K562 (cell line): Measurements from ENCODE around the gene YARS1. TPM values are rescaled to one million over a fixed set of nuclear protein-coding genes. Genes with fewer than 3 reads are reported as not detected.

Experiments
- ATF4 ChIP-seq: fragments of 450-650 bp; formaldehyde crosslinking; IDR thresholded peaks from 2 replicates; pipeline ENCODE4 v1.4.0; 2022; ENCODE audit warnings: mild to moderate bottlenecking, moderate library complexity
- BRF2 ChIP-seq: IDR thresholded peaks from 3 replicates; pipeline ENCODE4 v1.6.1; 2011; ENCODE audit warnings: borderline replicate concordance, mild to moderate bottlenecking; ENCODE audit not compliant: insufficient read length, insufficient read depth
- CREB1 ChIP-seq, 2 experiments: sonication (generic) in 1 of 2; formaldehyde crosslinking in 1 of 2; IDR thresholded peaks; 2 replicates each; pipeline versions ENCODE4 v1.6.1 to v1.8.0; 2012 to 2022; ENCODE audit warnings: inconsistent platforms in 1 of 2, mild to moderate bottlenecking in 1 of 2, missing genetic modification reagents in 1 of 2, moderate library complexity in 1 of 2
- DPF2 ChIP-seq: fragments of 450-650 bp; IDR thresholded peaks from 2 replicates; pipeline ENCODE4 v1.6.1; 2016
- HDGF ChIP-seq: fragments of 450-650 bp; IDR thresholded peaks from 2 replicates; pipeline ENCODE4 v1.6.1; 2016
- KDM1A ChIP-seq, 2 experiments: fragments of 450-650 bp; IDR thresholded peaks; 2 replicates each; pipeline ENCODE4 v1.6.1; 2016; ENCODE audit warnings: mild to moderate bottlenecking in 2 of 2
- MTA1 ChIP-seq: fragments of 450-650 bp; IDR thresholded peaks from 2 replicates; pipeline ENCODE4 v1.6.1; 2017; ENCODE audit warnings: borderline replicate concordance
- TFE3 ChIP-seq: fragments of 450-650 bp; formaldehyde crosslinking; IDR thresholded peaks from 2 replicates; pipeline ENCODE4 v1.4.0; 2020; ENCODE audit warnings: mild to moderate bottlenecking, mixed read lengths
- ZBTB40 ChIP-seq, 2 experiments: fragments of 450-650 bp in 1 of 2; sonication (generic) in 1 of 2; formaldehyde crosslinking in 1 of 2; IDR thresholded peaks; 2 replicates each; pipeline versions ENCODE4 v1.7.1 to v1.9.0; 2016 to 2022; ENCODE audit warnings: inconsistent platforms in 1 of 2, mild to moderate bottlenecking in 1 of 2, missing genetic modification reagents in 1 of 2
- ZNF174 ChIP-seq: fragments of 250-450 bp; sonication (Bioruptor Pico); IDR thresholded peaks from 2 replicates; pipeline ENCODE4 v1.4.0; 2020; ENCODE audit warnings: mild to moderate bottlenecking
- polyA plus RNA-seq, 8 experiments: library from polyadenylated mRNA; depleted of rRNA in 4 of 8; stranded (reverse) in 5 of 8; unstranded in 3 of 8; fragments of >200 nt; fragmentation: Nextera tagmentation in 2 of 8; fragmentation: Illumina TruSeq in 1 of 8; extraction: Ambion mirVana in 2 of 8; extraction: Trizol in 1 of 8; gene quantifications; 2 replicates each; pipeline versions ENCODE4 v1.2.1 to v1.2.3, GENCODE V29; 2011 to 2014; ENCODE audit warnings: inconsistent platforms in 1 of 8, missing spikeins in 1 of 8
- total RNA-seq, 7 experiments: library from RNA; depleted of rRNA in 6 of 7; stranded (reverse); fragments of >200 nt in 6 of 7; fragmentation: Illumina TruSeq in 2 of 7; extraction: Trizol in 2 of 7; gene quantifications; 2 replicates each; pipeline versions ENCODE4 v1.2.1 to v1.2.3, GENCODE V29; 2011 to 2021; ENCODE audit warnings: low replicate concordance in 1 of 7

The YARS1 gene
- total and polyA plus RNA-seq, 9 of the 15 experiments (the other 6 are each of a cell fraction or from before 2014, with no cell fraction given) = 66.2 to 336 (median 201) TPM

GRCh38 chr1:32813941-32814739 lies 3.0 kb downstream of the YARS1 start (continued):
- no peak for TF ChIP-seq ZNF174 (CRISPR knock-in tag)
- TF ChIP-seq KDM1A (IDR thresholded peaks at IDR 0.05) = peak in 1 of 2 experiments; percentile 42; a peak in 1 of 4 replicates
- 0 out of 2 replicates have a peak, but pooled peaks have one; percentile 83 for TF ChIP-seq HDGF
- no peak for TF ChIP-seq BRF2
- no peak for TF ChIP-seq CREB1 (IDR thresholded peaks at IDR 0.05)
- no peak for TF ChIP-seq CREB1 (CRISPR knock-in tag; IDR thresholded peaks at IDR 0.05)
- peak; percentile 65; the same call in 1 of the 2 replicates for TF ChIP-seq MTA1
- TF ChIP-seq DPF2 = peak; percentile 87
- peak; percentile 70 for TF ChIP-seq ZBTB40 (IDR thresholded peaks at IDR 0.05)
- TF ChIP-seq ZBTB40 (CRISPR knock-in tag; IDR thresholded peaks at IDR 0.05) = no peak
- no peak for TF ChIP-seq TFE3 (CRISPR knock-in tag)
- TF ChIP-seq ATF4 (CRISPR knock-in tag) = peak; percentile 89
